Brain microvascular endothelial cell (primary cell): ENCODE results near the gene NAGLU.
A peak's percentile ranks its signal among the peaks of the same experiment; 100 is the strongest.

Experiments
- DNase-seq: peaks from one replicate; pipeline ENCODE4 v3.0.0-alpha.2; 2020
- H3K27ac ChIP-seq: fragments of 250-450 bp; sonication (Bioruptor Pico); 2 replicates; pipeline ENCODE4 v1.5.1; 2020; ENCODE audit warnings: mild to moderate bottlenecking, moderate library complexity
- H3K27me3 ChIP-seq: fragments of 250-450 bp; sonication (Bioruptor Pico); replicated peaks from 2 replicates; pipeline ENCODE4 v1.5.1; 2020; ENCODE audit warnings: mild to moderate bottlenecking
- H3K36me3 ChIP-seq: fragments of 250-450 bp; sonication (Bioruptor Pico); replicated peaks from 2 replicates; pipeline ENCODE4 v1.5.1; 2020; ENCODE audit warnings: mild to moderate bottlenecking
- H3K4me3 ChIP-seq: 2 replicates; pipeline ENCODE4 v1.5.1; 2011; ENCODE audit warnings: low read depth, mild to moderate bottlenecking, control low read depth, low read length, moderate library complexity
- CTCF ChIP-seq: IDR thresholded peaks from 2 replicates; pipeline ENCODE4 v1.5.1; 2011; ENCODE audit warnings: low read depth, mild to moderate bottlenecking, moderate library complexity, low read length, control low read depth, inconsistent platforms; ENCODE audit errors: missing control alignments
- in situ Hi-C: cut with HindIII; loops from 2 replicates; pipeline ENCODE4 v1.10.0; 2017; ENCODE audit warnings: low sequenced_read_pairs, low pct_ligation_motif_present

Gene NAGLU

GRCh38 chr17:42561897-42562387 is 25.9 kb downstream of the NAGLU start, which contains the start of gene COASY:
Gene COASY, plus strand, starts transcription at chr17:42562148. Its CDS starts 475 bp downstream, at chr17:42562623.
- Histone ChIP-seq H3K4me3 (peak within 1 kb of the TSS; percentile 87), H3K27me3 (no peaks in the 10 kb centered on the region), H3K36me3 (peaks cover 21% of the 10 kb centered on the region), H3K27ac (peak within 1 kb of the TSS; percentile 81)
- in situ Hi-C loops, result no loop called here
- peak; percentile 96 for DNase-seq
- TF ChIP-seq CTCF, result no peak

GRCh38 chr17:42562388-42563142 is 26.5 kb downstream of the NAGLU start:
- H3K27me3 ChIP-seq, result no peaks in the 10 kb centered on the region
- H3K36me3 ChIP-seq, result peaks cover 21% of the 10 kb centered on the region
- TF ChIP-seq CTCF, result no peak
- H3K27ac ChIP-seq, result peak overlapping the region; percentile 81
- peak overlapping the region; percentile 87 for H3K4me3 ChIP-seq
- no peak for DNase-seq
- in situ Hi-C loops, result no loop called here

- peak overlapping the region; percentile 81 for H3K27ac ChIP-seq
- H3K36me3 ChIP-seq, result peaks cover 21% of the 10 kb centered on the region
Observed at GRCh38 chr17:42563143-42563509, 27.1 kb downstream of the NAGLU start.

GRCh38 chr17:42563543-42563942 is 27.5 kb downstream of the NAGLU start:
- in situ Hi-C loops, result no loop called here
- Histone ChIP-seq H3K27ac (no peak overlapping the region), H3K4me3 (no peak overlapping the region), H3K36me3 (peaks cover 24% of the 10 kb centered on the region), H3K27me3 (no peaks in the 10 kb centered on the region)
- DNase-seq, result no peak
- TF ChIP-seq CTCF, result no peak

More at GRCh38 chr17:42563143-42563509, 27.1 kb downstream of the NAGLU start:
- Histone ChIP-seq H3K27me3 (no peaks in the 10 kb centered on the region), H3K4me3 (peak overlapping the region; percentile 87)
- no peak for DNase-seq
- TF ChIP-seq CTCF, result no peak
- in situ Hi-C loops, result no loop called here

- H3K27me3 ChIP-seq, result no peaks in the 10 kb centered on the region
- TF ChIP-seq CTCF, result no peak
- in situ Hi-C loops, result no loop called here
- H3K4me3 ChIP-seq, result no peak overlapping the region
- H3K27ac ChIP-seq, result no peak overlapping the region
- H3K36me3 ChIP-seq, result peaks cover 26% of the 10 kb centered on the region
- DNase-seq, result no peak
Observed at GRCh38 chr17:42563950-42564349, 27.9 kb downstream of the NAGLU start.
